Stimulated activated CD4-positive, alpha-beta T cell treated with anti-CD3 and anti-CD28 coated beads, Interleukin-15, amount 100 ng/mL, for 1 hour (primary cell): Measurements from ENCODE around the gene ASS1.

Experiments used
- DNase-seq, 2 donors: peaks; one replicate each; pipeline ENCODE4 v3.0.0-alpha.2; 2020; ENCODE audit warnings: low read depth in 1 of 2, low spot score in 1 of 2

Gene ASS1

DNA sequence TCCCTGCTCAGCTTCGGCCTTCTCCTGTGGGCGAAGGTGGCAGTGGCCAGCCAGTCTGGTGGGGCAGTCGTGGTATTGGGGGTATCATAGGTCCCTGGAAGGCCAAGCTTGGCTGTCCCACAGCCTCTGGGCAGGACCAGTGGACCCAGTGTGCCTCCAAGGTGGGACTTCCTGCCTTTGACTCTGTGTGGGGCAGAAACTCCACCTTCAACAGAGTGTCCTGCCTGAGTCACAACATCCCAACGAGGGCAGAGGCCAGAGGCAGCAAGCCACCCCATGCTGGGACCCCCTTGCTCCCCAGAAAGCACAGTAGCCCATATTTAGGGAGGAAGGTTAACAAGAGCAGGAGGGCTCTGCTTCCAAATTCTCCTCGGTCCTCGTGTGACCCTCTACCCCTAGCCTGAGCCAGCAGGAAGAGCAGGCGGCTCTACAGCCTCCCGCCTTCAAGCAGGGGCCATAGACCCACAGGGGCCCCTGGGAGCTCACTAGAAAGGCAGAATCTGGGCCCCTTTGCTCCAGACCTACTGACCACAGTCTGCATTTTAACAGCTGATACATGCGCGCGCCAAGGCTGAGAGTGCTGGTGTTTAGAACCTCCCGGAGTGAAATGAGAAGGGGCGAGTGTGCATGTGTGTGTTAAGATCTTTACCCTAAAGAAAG, 83.0 kb downstream of the ASS1 start:
- DNase-seq: no peak

DNA sequence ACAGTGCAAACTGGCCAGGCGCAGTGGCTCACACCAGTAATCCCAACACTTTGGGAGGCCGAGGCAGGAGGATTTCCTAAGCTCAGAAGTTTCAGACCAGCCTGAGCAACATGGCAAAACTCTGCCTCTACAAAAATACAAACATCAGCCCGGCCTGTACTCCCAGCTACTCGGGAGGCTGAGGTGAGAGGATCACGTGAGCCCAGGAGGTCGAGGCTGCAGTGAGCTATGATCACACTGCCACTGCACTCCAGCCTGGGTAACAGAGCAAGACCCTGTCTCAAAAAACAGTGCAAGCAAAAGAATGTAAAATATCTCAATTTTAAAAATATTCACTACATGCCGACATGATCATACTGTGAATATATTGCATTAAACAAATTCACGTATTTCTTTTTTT, 83.9 kb downstream of the ASS1 start:
- no peak for DNase-seq

DNA sequence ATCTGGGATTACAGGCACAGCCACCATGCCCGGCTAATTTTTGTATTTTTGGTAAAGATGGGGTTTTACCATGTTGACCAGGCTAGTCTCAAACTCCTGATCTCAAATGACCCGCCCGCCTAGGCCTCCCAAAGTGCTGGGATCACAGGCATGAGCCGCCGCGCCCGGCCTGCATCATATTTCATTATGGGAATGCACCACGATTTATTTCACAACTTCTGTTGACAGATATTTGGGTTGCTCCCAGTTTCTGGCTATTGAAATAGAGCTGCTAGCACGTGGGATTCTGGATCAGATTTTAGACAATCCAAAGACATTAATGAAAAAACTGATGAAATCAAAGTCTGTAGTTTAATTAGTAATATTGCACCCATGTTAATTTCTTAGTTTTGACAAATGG, 86.2 kb downstream of the ASS1 start:
- no peak for DNase-seq

DNA sequence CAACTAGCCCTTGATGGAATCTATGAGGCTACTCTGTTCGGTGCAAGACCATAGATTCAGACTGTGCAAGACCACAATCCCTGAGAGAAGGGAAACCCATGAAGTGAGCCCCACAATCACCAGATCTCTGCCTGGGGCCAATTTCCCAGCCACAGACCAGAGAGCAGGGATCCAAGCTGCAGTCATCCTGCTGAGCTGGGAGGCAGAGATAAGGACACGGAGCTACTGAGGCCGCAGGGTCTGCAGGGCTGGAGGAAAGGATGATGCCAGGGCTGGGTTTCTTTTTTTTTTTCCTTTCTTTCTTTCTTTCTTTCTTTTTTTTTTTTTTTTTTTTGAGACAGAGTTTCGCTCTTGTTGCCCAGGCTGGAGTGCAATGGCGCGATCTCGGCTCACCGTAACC, 86.9 kb downstream of the ASS1 start:
- DNase-seq: no peak

DNA sequence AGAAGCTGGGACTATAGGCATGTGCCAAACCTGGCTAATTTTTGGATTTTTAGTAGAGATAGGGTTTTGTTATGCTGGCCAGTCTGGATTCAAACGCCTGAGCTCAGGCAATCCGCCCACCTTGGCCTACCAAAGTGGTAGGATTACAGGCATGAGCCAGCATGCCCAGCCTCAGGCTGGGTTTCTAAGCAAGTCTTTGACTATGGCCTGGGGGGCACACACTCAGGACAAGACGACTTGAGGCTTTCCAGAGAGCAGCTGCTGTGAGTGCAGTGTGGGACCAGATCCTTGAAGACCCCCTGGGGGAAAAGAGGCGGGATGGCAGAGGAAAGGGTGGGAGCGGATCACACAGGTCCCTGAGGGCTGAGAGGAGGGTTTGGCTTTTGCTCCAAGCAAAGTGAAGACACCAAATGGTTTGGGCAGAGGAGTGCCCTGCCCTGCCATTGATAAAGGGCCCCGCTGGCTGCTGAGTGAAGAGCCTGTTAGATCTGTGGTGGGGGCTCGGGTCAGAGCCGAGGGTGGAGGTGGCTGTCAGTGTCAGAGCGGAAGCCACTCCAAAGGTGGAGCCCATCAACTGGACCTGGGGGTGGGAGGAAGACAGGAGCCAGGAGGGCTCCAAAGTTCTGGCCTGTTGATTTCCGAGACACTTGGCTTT, 87.8 kb downstream of the ASS1 start:
- DNase-seq: no peak

DNA sequence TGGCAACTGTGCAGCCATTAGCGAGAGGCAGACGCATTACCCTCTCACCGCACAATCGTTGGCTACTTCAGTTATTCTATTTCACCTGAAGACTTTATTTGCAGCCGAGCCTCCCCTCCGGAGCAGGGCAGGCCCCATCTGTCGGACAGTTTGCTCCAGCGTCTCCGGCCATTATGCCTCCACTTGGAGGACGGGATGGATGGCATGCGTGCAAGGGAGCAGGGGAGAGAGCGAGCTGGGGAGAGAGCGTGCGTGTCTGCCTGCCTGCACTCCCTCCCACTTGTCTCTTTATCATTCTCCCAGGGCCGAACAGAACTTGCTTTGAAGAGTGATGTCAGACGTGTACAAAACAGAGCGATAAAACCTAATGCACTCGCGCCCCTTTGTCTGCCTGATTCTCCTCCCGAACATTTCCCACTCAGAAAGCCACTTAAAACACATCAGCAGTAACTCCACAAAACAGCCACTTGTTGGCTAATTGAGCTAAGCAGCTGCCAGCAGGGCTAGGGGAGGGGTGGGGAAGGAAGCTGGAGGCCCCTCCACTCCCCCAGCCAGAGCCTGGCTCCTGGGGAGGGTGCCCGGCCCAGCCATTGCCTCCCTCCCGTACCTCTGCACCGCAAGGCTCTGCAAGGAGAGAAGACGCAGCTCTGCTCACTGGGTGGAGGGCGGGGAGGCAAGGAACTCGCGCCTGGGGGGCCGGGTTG, 91.2 kb downstream of the ASS1 start:
- DNase-seq: no peak

DNA sequence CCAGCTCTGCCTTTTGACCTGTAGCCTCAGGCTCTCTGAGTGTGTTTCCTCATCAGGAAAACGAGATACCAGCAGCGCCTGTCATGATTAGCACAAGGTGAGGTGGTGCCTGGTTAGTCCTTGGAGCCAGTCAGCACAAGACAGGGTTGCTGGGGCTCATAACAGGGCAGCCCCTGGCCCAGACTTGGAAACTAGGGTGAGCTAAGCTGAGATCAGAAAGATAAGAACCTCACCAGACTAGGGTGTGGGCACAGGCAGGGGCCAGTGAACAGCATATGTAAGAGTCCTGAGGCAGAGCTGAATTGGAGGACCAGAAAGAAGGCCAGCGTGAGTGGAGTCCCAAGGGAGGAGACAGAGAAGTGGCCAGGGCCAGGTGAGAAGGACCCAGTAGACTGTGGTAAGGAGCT, 91.9 kb downstream of the ASS1 start:
- DNase-seq: no peak

DNA sequence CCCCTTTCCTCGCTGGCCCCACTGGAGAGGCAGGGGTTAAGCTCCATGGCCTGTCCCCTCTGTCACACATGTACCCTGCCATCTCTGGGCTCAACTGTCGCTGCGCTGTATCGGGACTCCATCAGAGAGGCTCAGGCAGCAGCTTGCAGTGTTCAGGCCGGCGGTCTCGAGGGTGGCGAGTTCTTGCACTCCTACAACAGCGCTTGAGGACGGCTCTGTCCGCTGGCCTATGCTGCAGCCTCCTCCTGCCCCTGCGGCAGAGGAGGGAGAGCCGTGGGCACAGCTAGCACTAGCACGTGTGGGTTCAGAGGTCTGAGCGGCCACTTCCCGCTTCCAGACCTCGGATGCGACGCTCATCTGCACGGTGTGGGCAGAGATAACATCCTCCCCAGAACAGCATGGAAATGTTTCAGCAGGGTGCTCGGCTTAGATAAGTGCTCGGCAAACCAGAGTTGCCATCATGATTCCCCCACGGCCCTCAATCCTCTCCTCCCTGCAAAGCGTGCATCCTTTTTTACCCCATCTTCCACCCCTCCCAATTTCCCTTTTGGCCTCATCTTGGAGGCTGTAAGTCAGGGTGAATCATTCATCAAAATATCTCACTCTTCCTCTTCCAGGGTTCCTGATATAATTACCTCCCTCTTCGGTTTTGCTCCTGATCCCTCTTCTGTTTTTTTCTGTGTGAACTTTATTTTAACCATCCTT, 92.7 kb downstream of the ASS1 start:
- DNase-seq: no peak

DNA sequence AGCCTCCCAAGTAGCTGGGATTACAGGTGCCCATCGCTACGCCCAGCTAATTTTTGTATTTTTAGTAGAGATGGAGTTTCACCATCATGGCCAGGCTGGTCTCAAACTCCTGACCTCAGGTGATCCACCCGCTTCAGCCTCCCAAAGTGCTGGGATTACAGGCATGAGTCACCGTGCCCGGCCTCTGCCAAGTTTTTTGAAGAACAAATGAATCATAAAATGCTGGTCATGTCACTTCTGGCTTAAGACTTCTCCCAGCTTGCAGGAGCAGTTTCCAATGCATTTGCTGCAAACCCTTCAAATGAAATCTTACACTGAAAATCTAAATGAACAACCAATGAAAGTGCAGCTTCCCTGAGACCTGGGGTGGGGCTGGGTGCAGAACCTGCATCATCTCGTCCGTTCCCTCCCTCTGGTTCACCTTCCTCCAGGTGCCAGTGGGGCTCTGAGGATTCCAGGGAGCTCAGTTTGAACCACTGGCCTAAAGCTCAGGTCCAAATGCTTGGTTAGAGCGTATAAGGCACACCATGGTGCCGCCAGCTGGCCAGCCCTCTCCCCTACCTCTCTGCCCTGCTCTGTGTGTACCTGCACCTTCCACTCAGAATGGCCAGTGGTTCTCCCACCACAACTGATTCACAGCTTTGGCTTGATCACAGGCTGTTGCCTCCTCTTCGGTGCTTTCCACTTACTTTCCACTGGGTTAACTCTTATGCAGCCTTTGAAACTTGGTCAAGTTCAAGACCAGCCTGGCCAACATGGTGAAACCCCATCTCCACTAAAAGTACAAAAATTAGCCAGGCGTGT, 94.9 kb downstream of the ASS1 start:
- no peak for DNase-seq

DNA sequence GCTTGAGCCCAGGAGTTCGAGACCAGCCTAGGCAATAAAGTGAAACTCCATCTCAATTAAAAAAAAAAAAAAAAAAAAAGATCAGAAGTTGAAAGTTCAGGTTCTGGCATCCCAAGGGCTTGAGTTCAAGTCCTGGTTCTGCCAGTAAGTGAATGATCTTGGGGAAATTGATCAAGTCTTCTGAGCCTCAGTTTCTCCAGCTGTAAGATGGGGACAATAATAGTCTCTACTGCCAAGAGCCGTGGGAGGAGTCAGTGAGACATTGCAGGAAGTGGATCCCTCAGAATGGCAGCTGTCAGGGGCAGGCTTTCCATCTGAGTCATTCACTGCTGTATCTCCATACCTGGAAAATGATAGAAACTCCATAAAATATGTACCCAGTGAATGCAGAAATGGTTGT, 96.8 kb downstream of the ASS1 start:
- DNase-seq: no peak

DNA sequence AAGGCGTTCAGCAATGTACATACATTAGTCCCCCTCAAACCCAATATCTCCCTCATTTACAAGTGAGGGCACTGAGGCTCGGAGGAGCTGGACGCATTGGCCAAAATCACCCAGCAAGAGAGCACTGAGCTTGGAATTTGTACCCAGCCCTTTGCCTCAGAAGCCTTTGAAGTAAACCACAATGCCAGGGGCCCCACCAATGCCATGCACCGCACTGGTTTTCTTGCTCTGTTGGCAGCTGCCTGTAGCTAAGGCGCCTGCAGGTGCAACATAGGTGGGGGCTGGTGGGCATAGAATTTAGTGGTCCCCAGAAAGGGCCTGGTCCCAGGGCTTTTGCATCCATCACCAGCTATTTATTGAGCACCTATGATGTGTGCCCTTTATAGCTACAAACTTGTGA, 97.3 kb downstream of the ASS1 start:
- DNase-seq: no peak

DNA sequence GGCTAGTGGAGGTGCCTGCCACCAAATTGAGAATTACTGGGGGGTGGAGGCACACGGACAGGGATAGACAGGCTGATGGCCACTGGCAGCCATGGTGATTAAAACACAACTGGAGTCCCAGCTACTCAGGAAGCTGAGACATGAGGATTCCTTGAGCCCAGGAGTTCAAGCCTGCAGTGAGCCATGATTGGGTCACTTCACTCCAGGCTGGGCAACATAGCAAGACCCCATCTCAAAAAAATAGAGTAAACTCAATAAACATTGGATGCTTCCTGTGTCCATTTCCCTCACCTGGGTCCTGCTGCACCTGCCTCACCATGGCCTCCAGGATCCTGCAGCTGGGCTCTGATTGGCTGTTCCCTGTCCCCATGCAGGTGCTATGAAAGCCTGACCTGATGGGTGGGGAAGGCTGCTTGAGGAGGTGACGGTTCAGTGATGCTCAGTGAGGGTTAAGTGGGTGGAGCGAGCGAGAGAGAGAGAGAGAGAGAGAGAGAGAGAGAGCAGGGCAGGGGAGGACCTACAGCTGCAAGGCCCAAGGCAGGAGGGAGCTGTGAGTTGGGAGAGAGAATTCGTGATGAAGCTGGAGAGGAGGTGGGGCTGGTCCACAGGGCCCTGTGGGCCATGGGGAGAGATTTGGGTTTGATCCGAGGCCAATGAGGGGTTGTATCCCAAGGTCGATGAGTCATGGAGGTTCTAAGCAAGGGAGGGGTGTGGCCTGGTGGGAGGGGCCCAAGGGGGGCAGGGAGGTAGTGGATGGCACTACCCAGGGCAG, 97.9 kb downstream of the ASS1 start:
- no peak for DNase-seq

DNA sequence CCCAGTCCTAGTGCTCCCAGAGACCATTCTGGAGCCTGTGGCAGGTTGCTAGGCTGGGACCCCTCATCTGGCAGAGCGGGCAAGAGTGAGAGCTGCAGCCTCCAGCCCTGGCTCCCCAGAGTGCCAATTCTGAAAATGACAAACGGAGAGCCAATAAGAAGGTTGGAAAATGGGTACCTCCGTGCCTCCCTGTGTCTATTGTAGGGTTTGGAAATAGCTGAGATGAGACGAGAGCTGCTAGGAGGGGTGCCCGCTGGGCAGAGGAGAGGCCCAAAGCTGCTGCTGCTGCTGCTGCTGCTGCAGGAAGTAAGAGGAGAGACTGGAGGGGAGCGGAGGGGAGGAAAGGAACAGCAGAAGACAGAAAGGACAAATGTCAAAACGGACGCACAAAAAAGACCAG, 98.6 kb downstream of the ASS1 start:
- no peak for DNase-seq

DNA sequence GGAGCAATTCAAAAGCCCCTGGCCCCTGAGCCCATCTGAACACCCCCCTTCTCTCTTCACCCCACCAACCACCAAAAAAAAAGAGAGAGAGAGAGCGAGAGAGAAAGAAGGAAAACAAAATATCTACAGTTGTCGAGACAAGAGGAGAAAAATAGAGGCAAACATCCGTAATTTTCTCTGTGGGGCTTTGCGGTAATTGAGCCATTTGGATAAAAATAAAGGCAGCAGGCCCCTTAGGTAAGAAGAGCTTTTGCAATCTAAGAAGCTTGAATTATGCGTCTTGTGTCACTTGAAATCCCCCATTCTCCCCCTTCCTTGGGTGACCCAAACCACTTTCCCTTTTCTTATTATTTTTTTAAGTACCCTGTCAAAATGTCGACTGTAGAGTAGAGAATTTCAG, 99.1 kb downstream of the ASS1 start:
- no peak for DNase-seq

DNA sequence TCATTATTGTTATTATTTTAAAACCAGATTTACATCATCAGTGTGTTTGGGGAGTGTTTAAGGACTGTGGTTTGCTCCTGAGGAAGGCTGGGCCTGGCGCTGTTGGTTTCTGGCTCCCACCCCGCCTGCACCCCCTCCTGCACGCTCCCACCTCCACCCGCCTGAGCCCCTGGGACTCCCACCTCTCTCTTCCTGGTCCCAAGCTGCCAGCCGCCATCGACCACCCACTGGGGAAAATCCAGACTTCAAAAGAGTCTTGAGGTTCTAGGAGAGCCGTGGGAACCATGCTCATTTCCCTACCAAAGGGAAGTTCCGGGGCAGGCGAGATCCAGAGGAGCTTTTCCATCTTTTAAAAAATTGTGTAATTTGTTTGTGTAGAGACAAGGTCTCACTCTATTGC, 99.6 kb downstream of the ASS1 start:
- DNase-seq: no peak

DNA sequence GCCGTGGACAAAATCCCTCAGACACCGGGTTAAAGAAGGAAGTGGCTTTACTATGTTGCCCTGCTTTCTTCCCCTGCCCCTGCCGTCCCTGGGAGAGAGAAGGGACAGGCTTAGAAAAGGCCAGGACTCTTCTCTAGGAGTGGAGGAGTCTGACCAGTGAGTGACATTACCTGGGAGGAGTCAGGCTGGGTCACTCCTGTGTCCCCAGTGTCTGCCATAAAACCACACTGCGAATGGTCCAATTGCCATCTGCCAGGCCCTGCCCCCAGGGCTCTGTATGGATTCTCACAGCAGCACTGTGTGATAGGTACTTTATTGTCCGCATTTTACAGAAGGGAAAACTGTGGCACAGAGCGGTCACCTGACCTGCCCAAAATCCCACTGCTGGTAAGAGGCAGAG, 103.3 kb downstream of the ASS1 start:
- DNase-seq: no peak

DNA sequence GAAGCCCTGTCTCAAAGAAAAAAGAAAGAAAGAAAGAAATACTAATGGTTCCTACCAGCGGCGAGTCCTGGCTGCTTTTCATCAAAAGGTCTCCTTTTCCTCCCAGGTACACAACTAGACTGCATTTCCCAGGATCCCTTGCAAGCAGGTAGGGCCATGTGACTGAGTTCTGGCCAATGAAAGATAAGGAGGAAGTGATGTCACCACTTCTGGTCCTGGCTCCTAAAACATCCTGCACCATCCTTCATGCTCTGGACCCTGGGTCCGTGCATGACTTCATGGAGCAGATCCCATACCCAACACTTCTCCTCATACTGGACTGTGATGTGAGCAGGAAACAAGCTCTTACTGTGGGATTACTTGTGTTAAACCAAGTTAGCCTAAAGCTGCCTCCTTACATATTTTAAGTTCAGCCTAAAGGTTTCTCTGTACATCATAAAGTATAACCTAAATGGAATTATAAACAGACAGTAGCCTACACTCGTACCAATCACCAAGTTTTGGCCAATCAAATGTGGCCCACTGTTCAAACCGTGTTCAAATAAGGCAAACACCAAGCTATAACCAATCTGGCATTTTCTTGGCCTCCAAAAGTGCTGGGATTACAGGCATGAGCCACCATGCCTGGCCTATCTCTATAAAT, 104.5 kb downstream of the ASS1 start:
- no peak for DNase-seq
